GM21737 (cell line): ENCODE measurements around the gene TIMM22.

ENCODE experiments used
- ATAC-seq: cut with Tn5 transposase; IDR thresholded peaks from one replicate; pipeline ENCODE4 v1.9.1; 2021; ENCODE audit warnings: mild to moderate bottlenecking, moderate library complexity; ENCODE audit not compliant: unreplicated experiment

TIMM22 gene

GRCh38 chr17:1001640-1002411, 4.9 kb downstream of the TIMM22 start:
- no peak for ATAC-seq

DNA sequence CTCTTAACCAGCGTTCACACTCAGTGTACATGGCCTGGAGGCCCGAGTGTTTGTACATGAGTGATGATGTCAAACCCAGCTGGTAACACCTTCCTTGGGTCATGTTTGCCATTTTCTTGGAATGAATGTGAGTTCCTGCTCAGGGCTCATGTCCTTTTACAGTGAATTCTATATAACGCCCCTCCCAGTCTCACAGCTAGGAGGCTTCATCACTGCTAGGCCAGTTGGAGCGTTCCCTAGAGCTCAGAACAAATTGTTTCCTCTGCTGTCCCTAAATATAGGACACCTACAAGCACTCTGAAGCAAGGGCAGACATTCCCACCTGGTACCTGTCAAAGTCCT, 5.5 kb downstream of the TIMM22 start:
- ATAC-seq: no peak

- no peak for ATAC-seq
Measured at GRCh38 chr17:1002771-1003555, 6.0 kb downstream of the TIMM22 start.

GRCh38 chr17:1003633-1003971, 6.7 kb downstream of the TIMM22 start:
- ATAC-seq: no peak

DNA sequence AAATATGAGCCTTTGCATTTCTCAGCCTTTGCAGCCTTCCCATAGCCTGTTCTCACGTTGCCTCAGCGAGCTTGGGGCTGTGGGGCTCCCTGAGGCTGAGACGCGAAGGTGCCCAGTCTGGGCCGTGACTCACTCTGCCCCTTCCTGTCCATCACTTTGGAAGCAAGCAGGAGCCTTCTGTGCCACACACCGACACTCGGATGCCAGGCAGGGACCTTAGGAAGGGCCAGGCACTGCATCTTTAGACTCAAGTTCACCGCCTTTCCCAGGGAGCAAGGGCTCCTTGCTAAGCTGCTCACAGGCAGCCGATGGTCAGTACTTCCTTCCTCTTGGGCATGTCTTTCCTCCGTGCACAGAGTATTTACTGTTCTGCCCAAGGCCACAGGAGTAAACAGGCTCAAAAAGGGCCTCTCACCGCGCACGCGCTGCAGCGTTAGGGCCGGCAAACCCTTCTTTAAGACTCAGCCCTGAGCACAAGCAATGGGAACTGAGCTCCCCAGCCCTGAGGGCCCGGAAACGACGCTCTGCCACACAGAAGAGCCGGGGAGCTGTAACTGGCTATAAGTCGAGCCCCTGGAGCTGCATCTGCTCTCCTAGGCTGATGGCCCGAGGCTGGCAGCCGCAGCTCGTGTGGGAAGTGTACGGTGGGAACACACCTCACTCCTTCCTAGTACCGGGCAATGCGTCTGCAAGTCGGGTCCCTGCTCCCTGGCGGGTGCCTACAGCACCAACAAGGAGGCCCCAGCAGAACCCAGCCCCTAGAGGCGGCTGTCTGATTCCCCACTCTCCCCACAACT, 7.2 kb downstream of the TIMM22 start:
- ATAC-seq: no peak

- no peak for ATAC-seq
Measured at GRCh38 chr17:1004769-1005295, 7.9 kb downstream of the TIMM22 start.

DNA sequence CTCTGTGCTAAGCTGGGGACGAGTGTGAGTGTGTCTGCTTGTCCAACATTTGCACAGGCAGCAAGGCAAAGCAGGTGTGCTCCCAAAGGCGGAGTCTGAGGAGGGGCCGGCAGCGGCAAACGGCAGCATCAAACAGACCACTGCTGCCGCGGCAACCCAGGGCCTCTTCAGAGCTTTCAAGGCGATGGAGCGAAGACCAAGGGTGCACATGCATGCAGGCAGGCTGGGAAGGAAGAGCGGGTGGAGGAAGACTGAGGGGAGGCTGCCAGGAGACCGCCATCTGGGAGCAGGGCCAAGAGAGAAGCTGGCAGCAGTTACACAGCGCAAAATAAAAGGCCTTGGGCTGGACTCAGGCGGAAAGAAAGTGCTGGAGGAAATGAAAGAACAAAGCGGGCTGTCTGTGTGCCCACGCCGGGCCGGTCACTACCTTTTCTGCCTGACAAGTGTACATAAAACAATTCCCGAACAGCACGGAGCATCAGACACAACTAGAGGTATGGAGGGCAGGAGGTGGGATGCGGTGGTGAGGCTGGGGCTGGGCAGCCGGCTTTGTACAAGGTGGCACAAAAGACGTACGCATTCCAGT, 8.5 kb downstream of the TIMM22 start:
- ATAC-seq: no peak

GRCh38 chr17:1006054-1006453, 9.1 kb downstream of the TIMM22 start:
- ATAC-seq: no peak

DNA sequence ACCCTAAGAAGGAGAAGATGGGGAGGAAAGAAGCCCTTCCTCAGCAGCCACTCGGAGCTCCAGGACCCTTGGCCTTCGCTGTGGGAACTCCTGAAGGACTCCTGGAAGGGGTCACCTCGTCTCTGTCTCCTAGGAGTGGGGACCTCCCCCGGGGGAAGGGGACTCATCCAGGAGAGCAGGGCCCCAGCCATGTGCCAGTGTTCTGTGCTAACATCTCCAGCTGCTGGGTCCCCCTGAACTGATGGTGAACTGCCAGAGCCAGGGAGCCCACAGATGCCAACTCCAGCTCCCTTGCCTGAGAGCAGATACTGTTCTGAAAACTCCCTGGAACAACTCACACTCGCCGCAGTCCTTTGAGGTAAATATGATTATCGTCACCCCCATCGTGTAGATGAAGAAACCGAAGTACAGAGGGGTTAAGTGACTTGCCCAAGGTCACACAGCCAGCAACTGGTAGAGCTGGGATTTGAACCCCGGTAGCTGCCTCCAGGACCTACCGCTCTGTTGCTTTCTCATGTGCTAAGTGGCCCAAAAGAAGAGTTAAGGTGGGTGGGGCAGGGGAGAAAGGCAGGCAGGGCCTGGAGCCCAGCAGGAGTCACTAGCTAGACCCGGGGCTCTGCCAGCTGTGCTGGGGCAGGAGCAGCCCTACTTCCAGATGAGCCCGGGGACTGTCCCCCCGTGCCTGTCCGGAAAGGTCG, 10.5 kb downstream of the TIMM22 start:
- no peak for ATAC-seq

DNA sequence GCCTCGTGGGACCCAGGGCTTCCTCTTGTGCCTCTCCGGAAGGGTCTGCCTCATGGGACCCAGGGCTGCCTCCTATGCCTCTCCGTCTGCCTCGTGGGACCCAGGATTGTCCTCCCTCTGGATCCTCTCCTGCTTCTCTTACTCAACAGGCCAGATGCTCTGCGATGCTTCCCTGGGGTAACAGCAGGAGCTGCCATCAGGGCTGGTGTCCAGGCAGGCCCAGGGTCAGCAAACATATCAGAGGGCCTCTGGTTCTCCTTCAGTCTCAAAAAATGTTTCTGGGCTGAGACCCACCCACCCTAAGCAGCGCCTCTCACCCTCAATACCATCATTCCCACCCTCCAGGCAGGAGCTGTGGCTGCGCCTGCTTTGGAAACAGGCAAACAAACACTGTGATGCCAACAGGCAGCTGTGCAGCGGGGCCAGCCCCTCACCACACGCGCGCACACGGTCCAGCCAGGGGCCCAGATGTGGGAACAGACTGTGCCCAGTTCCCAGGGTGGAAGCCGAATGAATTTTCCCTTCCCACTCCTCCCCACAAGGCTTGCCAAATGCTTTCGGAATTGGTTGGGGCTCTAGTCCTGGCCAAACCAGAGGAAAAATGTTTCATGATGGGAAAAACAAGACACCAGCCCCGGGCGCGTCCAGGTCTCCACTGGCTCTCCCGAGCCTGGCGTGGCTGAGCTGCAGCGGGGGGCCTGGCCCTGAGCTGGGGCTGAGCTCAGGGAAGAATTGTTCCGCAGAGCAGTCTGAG, 11.3 kb downstream of the TIMM22 start:
- no peak for ATAC-seq

DNA sequence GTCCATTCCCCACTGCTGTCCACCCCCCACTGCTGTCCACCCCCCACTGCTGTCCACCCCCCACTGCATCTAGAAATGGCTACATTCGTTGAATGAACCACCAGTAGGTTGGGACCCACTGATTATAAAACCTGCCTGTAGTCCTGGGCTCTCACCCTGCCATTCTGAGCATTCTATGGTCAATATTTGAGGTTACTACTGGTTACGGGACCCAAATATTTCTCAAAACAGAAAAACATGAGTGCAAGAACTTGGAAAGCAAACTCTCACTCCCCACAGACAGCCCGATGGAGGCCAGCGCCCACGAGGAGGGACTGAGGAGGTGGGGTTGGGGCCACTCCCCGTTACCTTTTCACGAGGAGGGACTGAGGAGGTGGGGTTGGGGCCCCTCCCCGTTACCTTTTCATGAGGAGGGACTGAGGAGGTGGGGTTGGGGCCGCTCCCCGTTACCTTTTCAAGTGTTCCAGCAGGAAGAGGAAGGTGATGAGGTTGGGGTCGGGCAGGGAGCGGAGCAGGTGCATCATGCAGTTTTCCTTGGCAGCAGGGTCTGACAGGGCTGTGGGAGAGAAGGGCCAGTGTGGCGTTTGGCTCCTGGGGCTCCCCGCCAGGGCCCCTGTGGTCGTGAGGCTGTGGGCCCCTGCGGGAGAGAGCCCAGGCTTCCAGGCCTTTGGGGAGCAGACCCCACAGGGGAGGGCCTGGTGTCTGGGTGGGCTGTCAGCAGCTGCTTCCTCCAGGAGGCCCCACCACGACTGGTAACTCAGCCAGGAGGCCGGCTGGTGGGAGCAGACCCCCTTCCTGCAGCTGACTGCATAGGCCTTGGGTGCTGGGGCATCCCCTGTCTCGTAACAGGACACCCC, 12.5 kb downstream of the TIMM22 start:
- ATAC-seq: no peak

GRCh38 chr17:1010086-1010450, 13.1 kb downstream of the TIMM22 start:
- ATAC-seq: no peak

- ATAC-seq: no peak
Measured at GRCh38 chr17:1010586-1010985, 13.7 kb downstream of the TIMM22 start.

DNA sequence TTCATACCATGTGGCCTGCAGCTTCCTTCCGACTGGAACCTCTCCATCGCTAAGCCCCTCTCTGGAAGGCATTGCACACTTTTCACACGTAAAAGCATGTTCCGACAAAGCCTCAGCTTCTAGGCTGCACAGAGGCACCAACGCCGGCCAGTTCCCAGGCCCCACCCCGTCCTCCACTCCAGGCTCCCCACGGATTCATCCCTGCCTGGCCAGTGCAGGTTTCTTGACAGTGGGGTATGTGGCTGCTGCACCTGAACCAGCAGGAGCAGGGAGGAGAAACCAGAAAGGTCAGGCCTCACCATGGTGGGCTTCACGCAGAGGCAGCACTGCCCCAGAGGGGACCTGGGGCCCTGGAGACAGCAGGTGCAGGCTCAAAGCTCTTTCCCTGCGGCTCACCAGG, 14.2 kb downstream of the TIMM22 start:
- no peak for ATAC-seq

DNA sequence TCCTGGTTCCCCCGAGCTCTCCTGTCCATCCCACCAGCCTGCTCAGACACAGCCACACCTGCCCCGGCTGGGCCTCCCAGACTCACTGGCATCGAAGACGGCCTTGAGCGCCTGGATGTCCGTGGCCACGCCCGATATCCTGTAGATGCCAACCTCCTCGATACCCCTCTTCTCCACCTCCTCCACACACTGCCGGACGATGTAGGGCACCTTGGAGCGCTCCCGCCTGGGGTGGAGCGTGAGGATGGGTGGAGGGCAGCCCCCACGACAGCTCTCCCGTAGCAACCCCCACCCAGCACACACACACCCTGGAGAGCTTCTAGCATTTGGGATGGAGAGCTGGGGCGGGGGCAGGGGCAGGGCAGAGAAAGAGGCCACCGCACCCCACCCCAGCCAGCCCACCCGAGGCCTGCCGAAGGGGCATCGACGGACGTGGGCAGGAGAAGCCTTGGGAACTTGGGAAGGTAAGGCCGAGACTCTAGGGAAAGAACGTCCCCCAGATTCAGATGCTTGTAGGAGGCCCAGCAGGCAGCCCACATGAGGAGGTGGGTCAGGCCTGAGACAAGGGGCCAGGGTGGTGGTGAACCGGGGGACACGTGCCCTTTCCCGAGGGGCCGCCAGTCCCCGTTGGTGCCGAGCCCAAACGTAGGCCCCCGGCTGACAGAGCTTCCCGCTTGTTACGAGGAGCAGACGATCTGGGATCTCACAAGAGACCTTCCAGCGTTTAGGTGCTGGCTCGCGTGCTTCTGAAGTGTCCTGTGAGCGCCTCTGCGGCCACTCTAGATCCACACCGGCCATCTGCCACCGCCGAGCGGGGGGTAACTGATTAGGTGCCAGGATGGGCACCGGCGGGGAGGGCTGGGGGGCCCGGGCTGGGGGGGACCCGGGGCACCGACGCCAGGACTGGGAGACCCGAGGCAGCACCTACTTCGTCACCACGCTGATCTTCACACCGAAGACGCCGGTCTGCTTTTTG, 15.1 kb downstream of the TIMM22 start:
- no peak for ATAC-seq

DNA sequence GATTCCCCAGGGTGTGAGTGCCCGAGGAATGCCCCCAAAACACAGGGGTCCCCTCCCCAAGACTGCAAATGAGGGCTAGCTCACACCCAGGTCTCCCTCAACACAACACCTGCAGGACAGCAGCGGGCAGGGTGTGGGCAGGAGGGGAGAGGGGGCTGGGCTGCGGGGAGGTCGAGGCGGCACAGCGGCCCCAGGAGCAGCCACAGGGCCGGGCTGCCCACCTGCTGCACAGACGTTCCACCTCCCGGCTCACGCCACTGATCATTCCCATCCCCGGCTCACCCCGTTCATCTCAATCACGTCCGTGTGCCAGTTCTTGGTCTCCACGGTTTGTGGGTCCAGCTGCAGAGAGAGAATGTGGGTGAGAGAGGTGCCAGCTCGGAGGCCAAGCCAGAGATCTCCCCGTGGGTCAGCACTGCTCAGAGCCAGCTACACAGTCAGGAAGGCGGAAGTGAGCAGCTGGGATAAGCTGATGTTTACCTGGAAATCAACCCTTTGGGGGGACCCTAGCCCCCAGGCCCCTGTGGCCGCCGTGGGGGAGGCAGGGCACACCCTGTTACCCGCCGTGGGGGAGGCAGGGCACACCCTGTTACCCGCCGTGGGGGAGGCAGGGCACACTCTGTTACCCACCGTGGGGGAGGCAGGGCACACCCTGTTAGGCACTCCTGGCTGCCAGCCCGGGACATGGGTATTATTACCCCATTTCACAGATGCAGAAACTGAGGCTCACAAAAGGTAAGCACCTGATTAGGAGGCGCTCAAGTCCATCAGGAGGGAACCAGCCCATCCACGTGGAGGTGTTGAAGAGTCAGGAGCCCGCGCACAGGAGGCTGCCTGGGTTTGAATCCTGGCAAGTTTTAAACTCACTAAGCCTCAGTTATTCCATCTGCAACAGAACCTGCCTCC, 16.1 kb downstream of the TIMM22 start:
- no peak for ATAC-seq

DNA sequence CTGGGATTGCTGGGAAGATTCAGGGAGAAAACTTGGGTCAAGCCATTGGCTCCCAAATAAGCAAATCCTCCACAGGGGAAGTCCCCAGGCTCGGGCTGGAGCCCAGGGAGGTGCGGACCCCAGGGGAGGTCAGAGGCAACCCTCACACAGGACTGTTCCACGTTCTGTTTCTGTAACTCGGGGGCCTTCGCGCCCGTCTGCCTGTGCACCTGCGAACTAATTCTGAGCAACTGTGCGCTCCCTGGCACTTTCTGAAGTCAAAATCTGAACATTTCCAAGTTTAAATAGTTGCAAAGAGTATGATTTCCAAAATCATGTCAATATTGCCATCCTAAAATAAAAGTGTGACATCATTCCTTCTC, 16.8 kb downstream of the TIMM22 start:
- ATAC-seq: no peak
